ENCODE data around the gene CREBBP. TPM values are rescaled to one million over a fixed set of nuclear protein-coding genes. Genes with fewer than 3 reads are reported as not detected.

CREBBP gene
- total RNA-seq, 1 donor from 2014 or later, result 109 TPM

- no peak for DNase-seq (ENCODE audit: extremely low spot score, unreplicated experiment)
- H3K4me3 Mint-ChIP-seq (ENCODE audit: unreplicated experiment), result no peak overlapping the region
Measured at GRCh38 chr16:3725276-3725675, 155.2 kb downstream of the CREBBP start.

GRCh38 chr16:3722508-3722907 lies 158.0 kb downstream of the CREBBP start:
- H3K36me3 Mint-ChIP-seq (ENCODE audit: unreplicated experiment), result peaks cover 8% of the 10 kb centered on the region
- no peak for DNase-seq (ENCODE audit: extremely low spot score, unreplicated experiment)
- H3K27me3 Mint-ChIP-seq (ENCODE audit: unreplicated experiment), result no peaks in the 10 kb centered on the region
- H3K4me3 Mint-ChIP-seq (ENCODE audit: unreplicated experiment), result no peak overlapping the region
- H3K9me3 Mint-ChIP-seq (ENCODE audit: unreplicated experiment), result no peaks in the 10 kb centered on the region
- H3K4me1 Mint-ChIP-seq (ENCODE audit: unreplicated experiment), result peaks cover 8% of the 10 kb centered on the region
- no peak for TF ChIP-seq CTCF (IDR thresholded peaks at IDR 0.05)
- H3K27ac Mint-ChIP-seq (ENCODE audit: unreplicated experiment), result no peak overlapping the region

More at GRCh38 chr16:3725276-3725675, 155.2 kb downstream of the CREBBP start:
- Mint-ChIP-seq H3K9me3 (ENCODE audit: unreplicated experiment) (no peaks in the 10 kb centered on the region), H3K27ac (ENCODE audit: unreplicated experiment) (no peak overlapping the region), H3K36me3 (ENCODE audit: unreplicated experiment) (peaks cover 26% of the 10 kb centered on the region), H3K27me3 (ENCODE audit: unreplicated experiment) (no peaks in the 10 kb centered on the region), H3K4me1 (ENCODE audit: unreplicated experiment) (no peaks in the 10 kb centered on the region)
- TF ChIP-seq CTCF (IDR thresholded peaks at IDR 0.05), result no peak

- Mint-ChIP-seq H3K27me3 (ENCODE audit: unreplicated experiment) (no peaks in the 10 kb centered on the region), H3K4me1 (ENCODE audit: unreplicated experiment) (peaks cover 14% of the 10 kb centered on the region), H3K36me3 (ENCODE audit: unreplicated experiment) (peaks cover 5% of the 10 kb centered on the region), H3K27ac (ENCODE audit: unreplicated experiment) (no peak overlapping the region), H3K4me3 (ENCODE audit: unreplicated experiment) (no peak overlapping the region), H3K9me3 (ENCODE audit: unreplicated experiment) (no peaks in the 10 kb centered on the region)
- no peak for DNase-seq (ENCODE audit: extremely low spot score, unreplicated experiment)
- TF ChIP-seq CTCF (IDR thresholded peaks at IDR 0.05), result no peak
Measured at GRCh38 chr16:3720418-3720817, 160.1 kb downstream of the CREBBP start.

GRCh38 chr16:3718628-3719027 lies 161.9 kb downstream of the CREBBP start:
- Mint-ChIP-seq H3K36me3 (ENCODE audit: unreplicated experiment) (peaks cover 4% of the 10 kb centered on the region), H3K27me3 (ENCODE audit: unreplicated experiment) (no peaks in the 10 kb centered on the region), H3K4me1 (ENCODE audit: unreplicated experiment) (peaks cover 17% of the 10 kb centered on the region), H3K9me3 (ENCODE audit: unreplicated experiment) (no peaks in the 10 kb centered on the region), H3K4me3 (ENCODE audit: unreplicated experiment) (peak overlapping the region; percentile 78), H3K27ac (ENCODE audit: unreplicated experiment) (peak overlapping the region; percentile 70)
- DNase-seq (ENCODE audit: extremely low spot score, unreplicated experiment), result no peak
- TF ChIP-seq CTCF (IDR thresholded peaks at IDR 0.05), result no peak

GRCh38 chr16:3718019-3718391 lies 162.5 kb downstream of the CREBBP start:
- Mint-ChIP-seq H3K4me3 (ENCODE audit: unreplicated experiment) (peak overlapping the region; percentile 78), H3K9me3 (ENCODE audit: unreplicated experiment) (no peaks in the 10 kb centered on the region), H3K36me3 (ENCODE audit: unreplicated experiment) (peaks cover 8% of the 10 kb centered on the region), H3K27ac (ENCODE audit: unreplicated experiment) (peak overlapping the region; percentile 70), H3K27me3 (ENCODE audit: unreplicated experiment) (no peaks in the 10 kb centered on the region), H3K4me1 (ENCODE audit: unreplicated experiment) (peaks cover 17% of the 10 kb centered on the region)
- no peak for TF ChIP-seq CTCF (IDR thresholded peaks at IDR 0.05)
- no peak for DNase-seq (ENCODE audit: extremely low spot score, unreplicated experiment)

Measured in osteocyte (in vitro differentiated cells).